Tongue (tissue), 2 donors: ENCODE results near the gene NFATC2. TPM values are rescaled to one million over a fixed set of nuclear protein-coding genes. Genes with fewer than 3 reads are reported as not detected.
"Not testable (repeated sequence)": the region's sequence is repeated elsewhere in the genome, so short reads cannot be mapped to it uniquely, and the experiment has no call there.

Source experiments
- DNase-seq: peaks from one replicate; pipeline ENCODE4 v3.0.0-alpha.2; 2015
- total RNA-seq: library from RNA; depleted of rRNA; stranded (reverse); fragments of >200 nt; gene quantifications from one replicate; pipeline ENCODE4 v1.2.3, GENCODE V29; 2014

The NFATC2 gene
- total RNA-seq, 1 donor from 2014 or later: 9.6 TPM

- DNase-seq: no peak
Measured at GRCh38 chr20:51567622-51568021, 25.1 kb upstream of the NFATC2 start.

- no peak for DNase-seq
Measured at GRCh38 chr20:51566594-51566993, 24.1 kb upstream of the NFATC2 start.

- no peak for DNase-seq
Measured at GRCh38 chr20:51565298-51566144, 23.0 kb upstream of the NFATC2 start.

GRCh38 chr20:51563486-51564332 lies 21.2 kb upstream of the NFATC2 start:
- peak; percentile 83 for DNase-seq

- DNase-seq: no peak
Measured at GRCh38 chr20:51563174-51563485, 20.6 kb upstream of the NFATC2 start.

- peak; percentile 98 for DNase-seq
Measured at GRCh38 chr20:51562332-51563173, 20.0 kb upstream of the NFATC2 start.

- peak; percentile 74 for DNase-seq
Measured at GRCh38 chr20:51562027-51562331, 19.5 kb upstream of the NFATC2 start.

GRCh38 chr20:51560550-51561307 lies 18.2 kb upstream of the NFATC2 start:
- DNase-seq: peak; percentile 44

- no peak for DNase-seq
Measured at GRCh38 chr20:51560042-51560441, 17.5 kb upstream of the NFATC2 start.

- peak; percentile 66 for DNase-seq
Measured at GRCh38 chr20:51554538-51555165, 12.1 kb upstream of the NFATC2 start.

- no peak for DNase-seq
Measured at GRCh38 chr20:51553897-51554486, 11.5 kb upstream of the NFATC2 start.

- no peak for DNase-seq
Measured at GRCh38 chr20:51551186-51551585, 8.7 kb upstream of the NFATC2 start.

- no peak for DNase-seq
Measured at GRCh38 chr20:51549474-51549873, 7.0 kb upstream of the NFATC2 start.

- no peak for DNase-seq
Measured at GRCh38 chr20:51547951-51548350, 5.4 kb upstream of the NFATC2 start.

- DNase-seq: no peak
Measured at GRCh38 chr20:51545515-51545914, 3.0 kb upstream of the NFATC2 start.

- no peak for DNase-seq
Measured at GRCh38 chr20:51543422-51543788, 886 bp upstream of the NFATC2 start.

GRCh38 chr20:51542033-51542570 lies 417 bp downstream of the NFATC2 start:
- no peak for DNase-seq

- peak; percentile 94 for DNase-seq
Measured at GRCh38 chr20:51541189-51542032, 1.1 kb downstream of the NFATC2 start.

GRCh38 chr20:51540580-51540979 lies 1.9 kb downstream of the NFATC2 start:
- no peak for DNase-seq

GRCh38 chr20:51540074-51540473 lies 2.4 kb downstream of the NFATC2 start:
- not testable (repeated sequence) for DNase-seq
